HepG2 (cell line): Measurements from ENCODE around the gene PCSK1.

Experiments
- ARHGAP35 ChIP-seq: sonication (generic); formaldehyde crosslinking; IDR thresholded peaks from 2 replicates; pipeline ENCODE4 v1.9.0; 2022; ENCODE audit warnings: mild to moderate bottlenecking, inconsistent platforms, moderate library complexity, missing genetic modification reagents, borderline replicate concordance
- FOXM1 ChIP-seq: sonication (generic); formaldehyde crosslinking; IDR thresholded peaks from 2 replicates; pipeline ENCODE4 v1.5.0; 2020; ENCODE audit warnings: missing genetic modification reagents
- KAT2B ChIP-seq: fragments of 150-350 bp; IDR thresholded peaks from 2 replicates; pipeline ENCODE4 v1.6.1; 2014; ENCODE audit warnings: low read depth, low read length, borderline replicate concordance
- PCBP1 ChIP-seq: fragments of 200-400 bp; formaldehyde crosslinking; IDR thresholded peaks from 2 replicates; pipeline ENCODE4 v1.6.1; 2017; ENCODE audit warnings: mild to moderate bottlenecking, low read depth, low read length, borderline replicate concordance
- ZNF720 ChIP-seq: sonication (generic); formaldehyde crosslinking; IDR thresholded peaks from 2 replicates; pipeline ENCODE4 v1.4.0; 2020; ENCODE audit warnings: missing genetic modification reagents
- TF ChIP-seq, protein P1 (sequence below): sonication (generic); formaldehyde crosslinking; IDR thresholded peaks from 2 replicates; pipeline ENCODE4 v1.4.0; 2020; ENCODE audit warnings: missing genetic modification reagents, mild to moderate bottlenecking, borderline replicate concordance

GRCh38 chr5:96396878-96397277, 36.2 kb downstream of the PCSK1 start:
- TF ChIP-seq ARHGAP35 (CRISPR knock-in tag) = no peak
- TF ChIP-seq FOXM1 (CRISPR knock-in tag) = no peak
- no peak for TF ChIP-seq KAT2B
- TF ChIP-seq, protein P1, sequence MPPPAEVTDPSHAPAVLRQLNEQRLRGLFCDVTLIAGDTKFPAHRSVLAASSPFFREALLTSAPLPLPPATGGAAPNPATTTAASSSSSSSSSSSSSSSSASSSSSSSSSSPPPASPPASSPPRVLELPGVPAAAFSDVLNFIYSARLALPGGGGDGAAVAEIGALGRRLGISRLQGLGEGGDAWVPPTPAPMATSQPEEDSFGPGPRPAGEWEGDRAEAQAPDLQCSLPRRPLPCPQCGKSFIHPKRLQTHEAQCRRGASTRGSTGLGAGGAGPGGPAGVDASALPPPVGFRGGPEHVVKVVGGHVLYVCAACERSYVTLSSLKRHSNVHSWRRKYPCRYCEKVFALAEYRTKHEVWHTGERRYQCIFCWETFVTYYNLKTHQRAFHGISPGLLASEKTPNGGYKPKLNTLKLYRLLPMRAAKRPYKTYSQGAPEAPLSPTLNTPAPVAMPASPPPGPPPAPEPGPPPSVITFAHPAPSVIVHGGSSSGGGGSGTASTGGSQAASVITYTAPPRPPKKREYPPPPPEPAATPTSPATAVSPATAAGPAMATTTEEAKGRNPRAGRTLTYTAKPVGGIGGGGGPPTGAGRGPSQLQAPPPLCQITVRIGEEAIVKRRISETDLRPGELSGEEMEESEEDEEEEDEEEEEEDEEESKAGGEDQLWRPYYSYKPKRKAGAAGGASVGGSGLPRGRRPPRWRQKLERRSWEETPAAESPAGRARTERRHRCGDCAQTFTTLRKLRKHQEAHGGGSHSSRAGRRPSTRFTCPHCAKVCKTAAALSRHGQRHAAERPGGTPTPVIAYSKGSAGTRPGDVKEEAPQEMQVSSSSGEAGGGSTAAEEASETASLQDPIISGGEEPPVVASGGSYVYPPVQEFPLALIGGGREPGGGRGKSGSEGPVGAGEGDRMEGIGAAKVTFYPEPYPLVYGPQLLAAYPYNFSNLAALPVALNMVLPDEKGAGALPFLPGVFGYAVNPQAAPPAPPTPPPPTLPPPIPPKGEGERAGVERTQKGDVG (CRISPR knock-in tag) = no peak
- no peak for TF ChIP-seq PCBP1
- no peak for TF ChIP-seq ZNF720 (CRISPR knock-in tag)
